HEK293 (cell line): ENCODE results near the gene MLLT3.

Experiments
- CTCF ChIA-PET: fragments of 350-600 bp; formaldehyde crosslinking; extraction: SDS; loops from one replicate; lab custom pipeline; 2021; ENCODE audit warnings: antibody characterized with exemption; lab: Yijun Ruan, JAX
- POLR2A ChIA-PET: fragments of 300-600 bp; formaldehyde crosslinking; extraction: SDS; loops from one replicate; lab custom pipeline; 2020; ENCODE audit warnings: antibody characterized with exemption, inconsistent platforms; lab: Yijun Ruan, JAX
- H3K27ac ChIP-seq: fragments of 200-500 bp; sonication (Bioruptor generic); 2 replicates; pipeline ENCODE4 v1.5.1; 2014; ENCODE audit warnings: low read depth, low read length, control low read depth, inconsistent platforms; ENCODE audit errors: extremely low read depth
- H3K36me3 ChIP-seq, 2 experiments: fragments of 200-500 bp in 1 of 2; sonication (Bioruptor generic) in 1 of 2; 1 replicate in 1 of 2; 2 replicates in 1 of 2; pipeline ENCODE4 v1.5.1; 2014 to 2017; ENCODE audit warnings: inconsistent platforms in 2 of 2, low read length in 2 of 2; ENCODE audit not compliant: control insufficient read depth in 2 of 2, insufficient read depth in 1 of 2
- H3K4me1 ChIP-seq: fragments of 200-500 bp; sonication (Bioruptor generic); 2 replicates; pipeline ENCODE4 v1.5.1; 2014; ENCODE audit warnings: mild to moderate bottlenecking, low read length, inconsistent platforms; ENCODE audit not compliant: control insufficient read depth, insufficient read depth
- H3K4me3 ChIP-seq: 2 replicates; pipeline ENCODE4 v1.5.1; 2011; ENCODE audit warnings: low read depth, mild to moderate bottlenecking, control low read depth, low read length, moderate library complexity
- H3K9me3 ChIP-seq: fragments of 200-500 bp; sonication (Bioruptor generic); 2 replicates; pipeline ENCODE4 v1.5.1; 2014; ENCODE audit warnings: low read depth, low read length, inconsistent platforms; ENCODE audit not compliant: control insufficient read depth, insufficient read depth
- MZF1 ChIP-seq: fragments of 450-650 bp; formaldehyde crosslinking; IDR thresholded peaks from 2 replicates; pipeline ENCODE4 v1.5.1; 2017; ENCODE audit warnings: missing biosample characterization, missing genetic modification characterization, borderline replicate concordance
- OSR2 ChIP-seq: fragments of 450-650 bp; formaldehyde crosslinking; IDR thresholded peaks from 2 replicates; pipeline ENCODE4 v1.5.1; 2016; ENCODE audit warnings: missing biosample characterization, missing genetic modification characterization
- PRDM1 ChIP-seq: fragments of 450-650 bp; formaldehyde crosslinking; IDR thresholded peaks from 2 replicates; pipeline ENCODE4; 2016; ENCODE audit warnings: missing biosample characterization, missing genetic modification characterization
- ZBTB1 ChIP-seq: fragments of 450-650 bp; formaldehyde crosslinking; IDR thresholded peaks from 2 replicates; pipeline ENCODE4 v1.5.1; 2016; ENCODE audit warnings: missing biosample characterization, missing genetic modification characterization
- ZBTB48 ChIP-seq: fragments of 450-650 bp; formaldehyde crosslinking; IDR thresholded peaks from 2 replicates; pipeline ENCODE4 v1.5.1; 2016; ENCODE audit warnings: missing biosample characterization, missing genetic modification characterization
- ZNF121 ChIP-seq: fragments of 450-650 bp; formaldehyde crosslinking; IDR thresholded peaks from 2 replicates; pipeline ENCODE4 v1.5.1; 2016; ENCODE audit warnings: missing biosample characterization, missing genetic modification characterization
- ZNF155 ChIP-seq: fragments of 450-650 bp; formaldehyde crosslinking; IDR thresholded peaks from 2 replicates; pipeline ENCODE4 v1.5.1; 2016; ENCODE audit warnings: missing biosample characterization, missing genetic modification characterization
- ZNF26 ChIP-seq: fragments of 450-650 bp; formaldehyde crosslinking; IDR thresholded peaks from 2 replicates; pipeline ENCODE4 v1.5.1; 2016; ENCODE audit warnings: missing biosample characterization, missing genetic modification characterization
- ZNF280C ChIP-seq: fragments of 450-650 bp; formaldehyde crosslinking; IDR thresholded peaks from 2 replicates; pipeline ENCODE4 v1.5.1; 2016; ENCODE audit warnings: missing biosample characterization, missing genetic modification characterization
- ZNF324 ChIP-seq: fragments of 450-650 bp; formaldehyde crosslinking; IDR thresholded peaks from 2 replicates; pipeline ENCODE4 v1.5.1; 2016; ENCODE audit warnings: missing biosample characterization, missing genetic modification characterization
- ZNF341 ChIP-seq: fragments of 450-650 bp; formaldehyde crosslinking; IDR thresholded peaks from 2 replicates; pipeline ENCODE4; 2016; ENCODE audit warnings: low read depth, missing biosample characterization, missing genetic modification characterization
- ZNF391 ChIP-seq: fragments of 450-650 bp; formaldehyde crosslinking; IDR thresholded peaks from 2 replicates; pipeline ENCODE4 v1.5.1; 2016; ENCODE audit warnings: low read depth, missing biosample characterization, missing genetic modification characterization, borderline replicate concordance
- ZNF629 ChIP-seq: fragments of 450-650 bp; formaldehyde crosslinking; IDR thresholded peaks from 2 replicates; pipeline ENCODE4 v1.5.1; 2017; ENCODE audit warnings: missing biosample characterization, missing genetic modification characterization
- ZNF747 ChIP-seq: fragments of 450-650 bp; formaldehyde crosslinking; IDR thresholded peaks from 2 replicates; pipeline ENCODE4 v1.5.1; 2016; ENCODE audit warnings: missing biosample characterization, missing genetic modification characterization
- ZNF777 ChIP-seq: fragments of 450-650 bp; formaldehyde crosslinking; IDR thresholded peaks from 2 replicates; pipeline ENCODE4 v1.5.1; 2017; ENCODE audit warnings: missing biosample characterization, missing genetic modification characterization, borderline replicate concordance
- ZNF785 ChIP-seq: fragments of 450-650 bp; formaldehyde crosslinking; IDR thresholded peaks from 2 replicates; pipeline ENCODE4 v1.5.1; 2016; ENCODE audit warnings: missing biosample characterization, missing genetic modification characterization
- TF ChIP-seq, protein P1 (sequence below): fragments of 450-650 bp; formaldehyde crosslinking; IDR thresholded peaks from 2 replicates; pipeline ENCODE4 v1.5.1; 2017; ENCODE audit warnings: missing biosample characterization, missing genetic modification characterization
- TF ChIP-seq, protein P2 (sequence below): fragments of 450-650 bp; formaldehyde crosslinking; IDR thresholded peaks from 2 replicates; pipeline ENCODE4 v1.5.1; 2016; ENCODE audit warnings: missing biosample characterization, missing genetic modification characterization, borderline replicate concordance

The MLLT3 gene

DNA sequence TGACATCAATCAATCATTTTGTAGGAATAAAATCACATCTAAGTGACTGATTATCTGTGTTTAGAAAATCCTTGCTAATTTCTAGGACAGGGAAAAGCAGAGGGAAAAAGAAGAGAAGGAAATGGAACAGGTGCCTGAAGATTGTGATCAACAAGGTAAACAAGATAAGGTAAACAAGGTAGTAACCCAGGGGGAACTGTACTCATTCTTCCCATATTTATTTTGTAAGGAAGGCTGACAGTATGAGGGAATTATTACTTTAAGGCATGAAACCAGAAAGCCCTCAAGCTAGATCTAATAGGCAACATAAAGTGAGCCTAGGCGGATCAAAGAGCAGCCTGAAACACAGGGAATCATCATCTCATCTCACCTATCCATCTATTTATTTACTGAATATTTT is 231.1 kb downstream of the MLLT3 start:
- no peaks in the 10 kb centered on the region for H3K9me3 ChIP-seq
- ChIA-PET CTCF (no interaction called here), POLR2A (no interaction called here)
- no peak overlapping the region for H3K27ac ChIP-seq
- H3K4me3 ChIP-seq, result no peak overlapping the region
- no peak for TF ChIP-seq ZNF155
- TF ChIP-seq, protein P1, sequence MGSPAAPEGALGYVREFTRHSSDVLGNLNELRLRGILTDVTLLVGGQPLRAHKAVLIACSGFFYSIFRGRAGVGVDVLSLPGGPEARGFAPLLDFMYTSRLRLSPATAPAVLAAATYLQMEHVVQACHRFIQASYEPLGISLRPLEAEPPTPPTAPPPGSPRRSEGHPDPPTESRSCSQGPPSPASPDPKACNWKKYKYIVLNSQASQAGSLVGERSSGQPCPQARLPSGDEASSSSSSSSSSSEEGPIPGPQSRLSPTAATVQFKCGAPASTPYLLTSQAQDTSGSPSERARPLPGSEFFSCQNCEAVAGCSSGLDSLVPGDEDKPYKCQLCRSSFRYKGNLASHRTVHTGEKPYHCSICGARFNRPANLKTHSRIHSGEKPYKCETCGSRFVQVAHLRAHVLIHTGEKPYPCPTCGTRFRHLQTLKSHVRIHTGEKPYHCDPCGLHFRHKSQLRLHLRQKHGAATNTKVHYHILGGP (tag by site-specific recombination), result no peak
- TF ChIP-seq ZNF777 (tag by site-specific recombination), result no peak
- no peak for TF ChIP-seq ZNF26 (tag by site-specific recombination)
- TF ChIP-seq ZNF324 (tag by site-specific recombination), result no peak
- TF ChIP-seq ZNF341 (tag by site-specific recombination), result no peak
- TF ChIP-seq ZNF629, result no peak
- TF ChIP-seq, protein P2, sequence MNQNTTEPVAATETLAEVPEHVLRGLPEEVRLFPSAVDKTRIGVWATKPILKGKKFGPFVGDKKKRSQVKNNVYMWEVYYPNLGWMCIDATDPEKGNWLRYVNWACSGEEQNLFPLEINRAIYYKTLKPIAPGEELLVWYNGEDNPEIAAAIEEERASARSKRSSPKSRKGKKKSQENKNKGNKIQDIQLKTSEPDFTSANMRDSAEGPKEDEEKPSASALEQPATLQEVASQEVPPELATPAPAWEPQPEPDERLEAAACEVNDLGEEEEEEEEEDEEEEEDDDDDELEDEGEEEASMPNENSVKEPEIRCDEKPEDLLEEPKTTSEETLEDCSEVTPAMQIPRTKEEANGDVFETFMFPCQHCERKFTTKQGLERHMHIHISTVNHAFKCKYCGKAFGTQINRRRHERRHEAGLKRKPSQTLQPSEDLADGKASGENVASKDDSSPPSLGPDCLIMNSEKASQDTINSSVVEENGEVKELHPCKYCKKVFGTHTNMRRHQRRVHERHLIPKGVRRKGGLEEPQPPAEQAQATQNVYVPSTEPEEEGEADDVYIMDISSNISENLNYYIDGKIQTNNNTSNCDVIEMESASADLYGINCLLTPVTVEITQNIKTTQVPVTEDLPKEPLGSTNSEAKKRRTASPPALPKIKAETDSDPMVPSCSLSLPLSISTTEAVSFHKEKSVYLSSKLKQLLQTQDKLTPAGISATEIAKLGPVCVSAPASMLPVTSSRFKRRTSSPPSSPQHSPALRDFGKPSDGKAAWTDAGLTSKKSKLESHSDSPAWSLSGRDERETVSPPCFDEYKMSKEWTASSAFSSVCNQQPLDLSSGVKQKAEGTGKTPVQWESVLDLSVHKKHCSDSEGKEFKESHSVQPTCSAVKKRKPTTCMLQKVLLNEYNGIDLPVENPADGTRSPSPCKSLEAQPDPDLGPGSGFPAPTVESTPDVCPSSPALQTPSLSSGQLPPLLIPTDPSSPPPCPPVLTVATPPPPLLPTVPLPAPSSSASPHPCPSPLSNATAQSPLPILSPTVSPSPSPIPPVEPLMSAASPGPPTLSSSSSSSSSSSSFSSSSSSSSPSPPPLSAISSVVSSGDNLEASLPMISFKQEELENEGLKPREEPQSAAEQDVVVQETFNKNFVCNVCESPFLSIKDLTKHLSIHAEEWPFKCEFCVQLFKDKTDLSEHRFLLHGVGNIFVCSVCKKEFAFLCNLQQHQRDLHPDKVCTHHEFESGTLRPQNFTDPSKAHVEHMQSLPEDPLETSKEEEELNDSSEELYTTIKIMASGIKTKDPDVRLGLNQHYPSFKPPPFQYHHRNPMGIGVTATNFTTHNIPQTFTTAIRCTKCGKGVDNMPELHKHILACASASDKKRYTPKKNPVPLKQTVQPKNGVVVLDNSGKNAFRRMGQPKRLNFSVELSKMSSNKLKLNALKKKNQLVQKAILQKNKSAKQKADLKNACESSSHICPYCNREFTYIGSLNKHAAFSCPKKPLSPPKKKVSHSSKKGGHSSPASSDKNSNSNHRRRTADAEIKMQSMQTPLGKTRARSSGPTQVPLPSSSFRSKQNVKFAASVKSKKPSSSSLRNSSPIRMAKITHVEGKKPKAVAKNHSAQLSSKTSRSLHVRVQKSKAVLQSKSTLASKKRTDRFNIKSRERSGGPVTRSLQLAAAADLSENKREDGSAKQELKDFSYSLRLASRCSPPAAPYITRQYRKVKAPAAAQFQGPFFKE (tag by site-specific recombination), result no peak
- TF ChIP-seq ZBTB48 (tag by site-specific recombination), result no peak
- no peak for TF ChIP-seq OSR2 (tag by site-specific recombination)
- TF ChIP-seq ZNF121 (tag by site-specific recombination), result no peak
- TF ChIP-seq MZF1 (tag by site-specific recombination), result no peak
- TF ChIP-seq ZNF391 (tag by site-specific recombination), result no peak
- no peak for TF ChIP-seq ZNF747
- TF ChIP-seq ZNF785 (tag by site-specific recombination), result no peak
- TF ChIP-seq PRDM1 (tag by site-specific recombination), result no peak
- TF ChIP-seq ZNF280C (tag by site-specific recombination), result no peak
- TF ChIP-seq ZBTB1 (tag by site-specific recombination), result no peak
- peaks cover 6% of the 10 kb centered on the region; the same call in 1 of the 2 replicates for H3K4me1 ChIP-seq
- no peaks in the 10 kb centered on the region for H3K36me3 ChIP-seq
